Astrocyte of the spinal cord (primary cell): ENCODE data around the gene SLC17A9.

Source experiments
- DNase-seq: peaks from one replicate; pipeline ENCODE4 v3.0.0; 2011; ENCODE audit warnings: low read depth, low spot score
- H3K4me3 ChIP-seq: 2 replicates; pipeline ENCODE4 v1.5.1; 2011; ENCODE audit warnings: low read depth, mild to moderate bottlenecking, low read length, moderate library complexity
- in situ Hi-C: cut with HindIII; loops from 2 replicates; pipeline ENCODE4 v1.10.0; 2017; ENCODE audit warnings: low sequenced_read_pairs
- TF ChIP-seq, protein P1 (sequence below): IDR thresholded peaks from 2 replicates; pipeline ENCODE4 v1.5.1; 2012; ENCODE audit warnings: low read depth, mild to moderate bottlenecking, low read length, inconsistent platforms

SLC17A9 gene

DNA sequence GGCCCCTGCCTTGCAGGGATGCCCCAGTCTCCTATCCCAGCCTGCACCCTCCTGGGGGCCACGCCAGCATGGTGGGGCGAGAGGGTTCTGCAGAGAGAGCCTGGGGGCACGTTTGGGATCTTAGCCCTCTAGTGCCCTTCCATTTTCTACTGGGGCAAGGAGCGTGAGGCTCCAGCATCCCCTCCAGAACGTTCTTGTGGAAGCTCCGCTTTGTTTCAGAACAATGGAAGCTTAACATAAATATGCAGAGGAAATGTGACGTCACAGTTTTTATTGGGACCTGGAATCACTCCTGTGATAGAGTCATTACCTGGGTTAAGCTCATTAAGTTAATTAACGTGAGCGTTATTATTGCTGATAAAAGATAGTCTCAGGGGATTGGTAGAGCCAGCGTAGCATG is 34.6 kb downstream of the SLC17A9 start:
- in situ Hi-C loops, result no loop called here
- DNase-seq, result no peak
- no peak overlapping the region for H3K4me3 ChIP-seq
- TF ChIP-seq, protein P1, sequence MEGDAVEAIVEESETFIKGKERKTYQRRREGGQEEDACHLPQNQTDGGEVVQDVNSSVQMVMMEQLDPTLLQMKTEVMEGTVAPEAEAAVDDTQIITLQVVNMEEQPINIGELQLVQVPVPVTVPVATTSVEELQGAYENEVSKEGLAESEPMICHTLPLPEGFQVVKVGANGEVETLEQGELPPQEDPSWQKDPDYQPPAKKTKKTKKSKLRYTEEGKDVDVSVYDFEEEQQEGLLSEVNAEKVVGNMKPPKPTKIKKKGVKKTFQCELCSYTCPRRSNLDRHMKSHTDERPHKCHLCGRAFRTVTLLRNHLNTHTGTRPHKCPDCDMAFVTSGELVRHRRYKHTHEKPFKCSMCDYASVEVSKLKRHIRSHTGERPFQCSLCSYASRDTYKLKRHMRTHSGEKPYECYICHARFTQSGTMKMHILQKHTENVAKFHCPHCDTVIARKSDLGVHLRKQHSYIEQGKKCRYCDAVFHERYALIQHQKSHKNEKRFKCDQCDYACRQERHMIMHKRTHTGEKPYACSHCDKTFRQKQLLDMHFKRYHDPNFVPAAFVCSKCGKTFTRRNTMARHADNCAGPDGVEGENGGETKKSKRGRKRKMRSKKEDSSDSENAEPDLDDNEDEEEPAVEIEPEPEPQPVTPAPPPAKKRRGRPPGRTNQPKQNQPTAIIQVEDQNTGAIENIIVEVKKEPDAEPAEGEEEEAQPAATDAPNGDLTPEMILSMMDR, result no peak

DNA sequence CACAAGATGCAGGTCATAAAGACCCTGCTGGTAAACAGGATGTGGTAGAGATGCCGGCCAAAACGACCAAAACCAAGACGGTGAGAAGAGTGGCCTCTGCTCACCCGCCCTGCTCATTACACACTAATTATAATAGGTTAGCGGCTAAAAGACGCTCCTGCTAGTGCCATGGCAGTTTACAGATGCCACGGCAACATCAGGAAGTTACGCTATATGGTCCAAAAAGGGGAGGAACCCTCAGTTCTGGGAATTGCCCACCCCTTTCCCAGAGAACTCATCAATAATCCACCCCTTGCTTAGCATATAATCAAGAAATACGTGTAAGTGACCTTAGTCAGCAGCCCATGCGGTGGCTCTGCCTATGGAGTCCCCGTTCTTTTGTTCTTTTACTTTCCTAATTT is 36.7 kb downstream of the SLC17A9 start:
- no peak overlapping the region for H3K4me3 ChIP-seq
- in situ Hi-C loops, result no loop called here
- TF ChIP-seq, protein P1, result no peak
- no peak for DNase-seq

DNA sequence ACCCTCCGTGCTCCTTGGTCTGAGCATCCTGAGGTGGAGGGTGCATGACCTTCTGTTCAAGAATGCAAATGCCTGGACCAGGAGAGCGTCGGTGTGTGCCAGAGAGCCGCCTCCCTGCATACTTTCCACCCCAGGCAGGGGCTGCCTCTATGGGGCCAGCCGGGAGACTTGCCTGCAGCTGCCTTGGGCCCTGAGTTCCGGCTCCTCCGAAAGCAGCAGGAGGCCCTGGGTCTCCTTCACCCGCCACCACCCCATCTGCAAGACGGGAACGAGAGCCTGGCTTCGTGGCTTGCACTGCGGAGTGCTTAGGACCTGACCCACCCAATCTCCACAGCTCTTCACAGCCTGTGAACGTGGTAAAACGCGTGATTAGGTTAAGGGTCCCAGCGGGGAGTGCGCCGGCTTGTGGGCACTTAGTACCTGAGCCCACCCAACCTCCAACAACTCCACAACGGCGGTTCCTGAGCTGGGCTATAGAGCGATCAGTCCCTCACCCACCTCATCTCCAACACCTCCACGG is 37.9 kb downstream of the SLC17A9 start:
- in situ Hi-C loops, result no loop called here
- no peak for DNase-seq
- TF ChIP-seq, protein P1, result no peak
- no peak overlapping the region for H3K4me3 ChIP-seq

DNA sequence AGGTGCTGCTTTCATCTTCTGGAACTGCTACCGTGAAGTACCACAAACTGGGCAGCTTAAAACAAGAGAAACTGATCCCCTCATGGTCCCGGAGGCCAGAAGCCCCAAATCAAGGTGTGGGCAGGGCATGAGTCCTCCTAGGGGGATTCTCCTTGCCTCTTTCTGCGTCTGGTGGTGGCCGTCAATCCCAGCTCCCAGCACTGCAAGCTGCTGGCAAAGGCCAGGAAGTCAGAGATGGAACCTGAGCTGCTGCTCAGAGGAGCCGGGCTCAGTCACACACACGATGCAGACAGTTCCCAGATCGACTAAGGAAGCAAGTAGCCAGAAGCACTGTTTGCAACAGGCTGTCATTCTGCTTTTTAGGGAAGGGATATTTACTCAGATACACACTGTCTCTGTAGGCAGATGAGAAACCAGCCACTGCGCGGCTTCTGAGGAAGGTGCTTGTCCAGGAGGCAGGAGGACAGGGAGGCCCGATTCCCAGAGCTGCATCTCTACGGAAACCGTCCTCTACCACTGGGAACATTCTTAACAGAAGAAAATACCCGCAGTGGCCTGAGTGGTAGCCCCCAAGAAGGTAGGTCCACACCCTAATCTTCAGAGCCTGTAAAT is 38.8 kb downstream of the SLC17A9 start:
- no peak for DNase-seq
- in situ Hi-C loops, result no loop called here
- no peak overlapping the region for H3K4me3 ChIP-seq
- TF ChIP-seq, protein P1, result no peak

DNA sequence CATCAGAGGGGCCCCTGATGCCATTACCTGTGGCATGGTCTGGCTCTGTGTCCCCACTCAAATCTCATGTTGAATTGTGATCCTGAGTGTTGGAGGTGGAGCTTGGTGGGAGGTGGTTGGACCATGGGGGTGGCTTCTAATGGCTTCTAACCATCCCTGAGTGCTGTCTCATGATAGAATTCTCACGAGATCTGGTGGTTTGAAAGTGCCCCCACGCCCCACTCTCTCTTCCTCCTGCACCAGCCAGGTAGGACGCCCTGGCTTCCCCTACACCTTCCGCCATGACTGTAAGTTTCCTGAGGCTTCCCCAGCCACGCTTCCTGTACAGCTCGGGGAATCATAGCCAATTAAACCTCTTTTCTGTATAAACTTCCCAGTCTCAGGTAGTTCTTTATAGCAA is 39.4 kb downstream of the SLC17A9 start:
- TF ChIP-seq, protein P1, result no peak
- H3K4me3 ChIP-seq, result no peak overlapping the region
- in situ Hi-C loops, result no loop called here
- DNase-seq, result no peak

DNA sequence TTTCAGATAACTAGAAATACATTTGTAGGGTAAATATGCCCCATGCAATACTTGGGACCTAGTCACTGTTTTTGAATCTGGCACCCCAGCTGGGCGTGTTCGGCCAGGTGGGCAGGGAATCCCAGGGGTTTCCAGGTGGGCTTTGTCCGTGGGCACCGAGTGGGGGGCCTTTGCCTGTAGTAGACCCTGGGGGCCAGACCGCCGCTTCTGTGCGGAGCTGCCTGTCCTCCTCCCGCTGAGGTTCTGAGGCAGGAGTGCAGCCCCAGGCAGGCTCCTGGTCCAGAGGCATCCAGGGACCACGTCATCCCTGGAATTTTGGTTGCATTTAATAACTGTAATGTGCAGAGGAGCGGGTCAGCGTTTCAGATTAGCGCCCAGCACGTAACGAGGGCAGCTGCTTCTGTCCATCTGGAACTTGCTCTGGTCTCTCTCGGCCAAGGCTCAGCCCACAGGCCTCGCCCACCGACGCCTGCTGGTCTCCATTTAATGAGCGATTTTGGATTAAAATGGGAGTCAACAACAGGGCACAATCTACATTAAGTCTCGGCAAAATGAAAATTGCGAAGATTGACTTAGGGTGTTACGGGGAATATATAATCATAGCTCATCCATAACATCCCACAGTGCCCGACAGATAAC is 41.5 kb downstream of the SLC17A9 start:
- H3K4me3 ChIP-seq, result no peak overlapping the region
- no peak for DNase-seq
- TF ChIP-seq, protein P1, result no peak
- in situ Hi-C loops, result no loop called here
